Inflammatory macrophage treated with lipopolysaccharide for 1 hour (primary cell): ENCODE results near the gene RGL3.
"Not testable (repeated sequence)": the region's sequence is repeated elsewhere in the genome, so short reads cannot be mapped to it uniquely, and the experiment has no call there.

Source experiments
- DNase-seq, 2 donors: peaks; one replicate each; pipeline ENCODE4 v3.0.0-alpha.2; 2020 to 2022

Gene RGL3

DNA sequence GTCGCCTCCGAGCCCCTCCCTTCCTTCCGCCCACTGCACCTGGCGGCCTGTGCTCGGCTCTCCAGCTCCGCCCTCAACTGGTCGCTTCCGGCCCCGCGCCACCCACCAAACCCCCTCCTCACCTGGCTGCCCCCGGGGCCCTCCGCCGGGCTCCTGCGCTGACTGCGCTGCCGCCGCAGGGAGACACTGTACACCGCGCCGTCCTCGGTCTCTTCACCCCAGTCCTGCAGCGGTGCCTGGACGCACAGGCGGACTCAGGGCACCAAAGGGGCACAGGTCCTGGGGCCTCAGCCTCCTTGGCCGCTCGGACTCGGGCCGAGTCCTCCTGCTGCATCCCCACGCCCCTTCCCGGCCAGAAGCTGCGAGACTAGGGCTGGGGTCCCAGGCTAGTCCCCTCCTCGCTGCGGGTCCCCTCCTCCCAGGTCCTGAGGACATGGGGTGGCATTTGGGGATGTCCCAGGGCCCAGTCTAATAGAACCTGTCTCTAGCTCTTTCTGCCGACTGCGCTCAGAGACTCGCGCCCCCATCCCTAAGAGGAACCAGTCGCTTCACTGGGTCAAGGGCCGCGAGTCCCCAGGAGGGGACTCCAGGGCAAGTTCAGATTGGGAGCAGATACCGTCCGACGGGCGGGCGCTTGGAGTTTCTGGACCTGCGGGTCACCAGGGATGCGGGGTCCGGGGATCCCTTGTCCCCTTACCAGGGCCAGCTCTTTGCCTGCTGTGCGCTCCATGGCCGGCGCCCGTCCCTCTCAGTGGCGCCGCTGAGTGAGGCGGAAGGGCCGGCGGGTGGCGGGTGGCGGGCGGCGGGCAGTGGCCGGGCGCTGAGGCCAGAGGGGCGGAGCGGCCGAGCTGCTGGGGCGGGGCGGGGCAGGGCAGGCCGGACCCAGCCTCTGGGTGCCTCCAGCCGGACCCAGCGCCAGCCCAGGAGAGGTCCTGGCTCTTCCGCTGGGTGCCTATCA is at the start of gene RGL3:
TSS of gene RGL3 (minus strand) at position 766 of the 958 bp plus-strand sequence. CDS start at position 730, 36 bp downstream.
- peak in 1 of 2 donors; percentile 16 for DNase-seq

DNA sequence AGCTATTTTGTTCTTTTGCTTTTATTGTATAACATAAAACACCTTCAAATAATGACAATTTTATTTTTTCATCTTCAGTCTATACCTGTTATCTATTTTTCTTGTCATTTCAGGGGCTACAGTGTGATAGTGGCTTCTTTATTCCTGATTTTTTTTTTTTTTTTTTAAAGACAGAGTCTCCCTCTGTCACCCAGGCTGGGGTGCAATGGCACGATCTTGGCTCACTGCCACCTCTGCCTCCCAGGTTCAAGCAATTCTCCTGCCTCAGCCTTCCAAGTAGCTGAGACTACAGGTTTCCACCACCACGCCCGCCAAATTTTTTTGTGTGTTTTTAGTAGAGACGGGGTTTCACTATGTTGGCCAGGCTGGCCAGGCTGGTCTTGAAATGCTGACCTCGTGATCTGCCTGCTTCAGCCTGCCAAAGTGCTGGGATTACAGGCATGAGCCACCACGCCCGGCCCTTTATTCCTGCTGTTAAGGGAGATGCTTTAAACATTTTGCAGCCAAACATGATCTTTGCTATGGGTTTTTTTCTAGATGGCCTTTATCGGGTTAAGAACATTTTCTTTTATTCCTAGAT is 49.2 kb upstream of the RGL3 start:
- DNase-seq: not testable (repeated sequence)

DNA sequence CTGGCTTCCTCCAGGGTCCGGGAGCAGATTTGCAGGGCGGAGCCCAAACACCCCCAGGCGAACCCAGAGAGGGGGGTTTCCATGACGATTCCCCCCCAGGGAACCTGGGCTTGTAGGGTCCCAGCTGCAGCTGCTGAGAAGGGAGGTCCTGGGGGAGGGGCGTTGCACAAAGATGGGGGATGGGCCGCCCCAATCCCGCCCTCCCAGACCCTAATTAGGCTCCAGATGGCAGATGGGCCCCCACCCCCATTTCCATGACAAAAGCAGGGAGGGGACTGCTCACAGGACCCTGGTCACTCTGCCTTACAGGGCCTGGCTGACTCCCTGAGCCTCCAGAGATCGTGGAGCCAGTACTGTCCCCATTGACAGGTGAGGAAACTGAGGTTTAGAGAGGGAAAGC is 46.5 kb upstream of the RGL3 start:
- DNase-seq: no peak

DNA sequence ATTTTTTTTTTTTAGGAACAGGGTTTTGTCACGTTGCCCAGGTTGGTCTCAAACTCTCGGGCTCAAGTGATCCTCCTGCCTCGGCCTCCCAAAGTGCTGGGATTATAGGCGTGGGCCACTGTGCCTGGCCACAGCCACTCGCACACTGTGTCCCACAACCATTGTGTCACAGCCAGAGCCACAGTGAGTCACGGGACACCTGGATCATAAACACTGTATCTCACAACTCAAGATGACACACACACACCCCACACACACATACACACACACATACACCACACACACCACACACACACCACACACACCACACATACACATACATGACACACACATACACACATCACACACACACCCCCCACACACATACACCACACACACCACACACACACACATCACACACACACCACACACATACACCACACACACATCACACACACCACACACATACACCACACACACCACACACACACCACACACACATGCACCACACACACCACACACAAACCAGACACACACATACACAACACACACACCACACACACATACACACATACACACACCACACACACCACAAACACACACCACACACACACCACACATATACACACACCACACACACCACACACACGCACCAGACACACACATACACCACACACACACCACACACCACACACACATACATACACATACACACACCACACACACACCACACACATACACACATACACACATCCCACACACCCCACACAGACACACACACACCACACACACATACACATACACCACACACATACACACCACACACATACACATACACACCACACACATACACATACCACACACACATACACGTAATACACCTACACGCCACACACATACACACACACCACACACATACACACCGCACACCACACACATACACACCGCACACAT is 45.5 kb upstream of the RGL3 start:
- no peak for DNase-seq

DNA sequence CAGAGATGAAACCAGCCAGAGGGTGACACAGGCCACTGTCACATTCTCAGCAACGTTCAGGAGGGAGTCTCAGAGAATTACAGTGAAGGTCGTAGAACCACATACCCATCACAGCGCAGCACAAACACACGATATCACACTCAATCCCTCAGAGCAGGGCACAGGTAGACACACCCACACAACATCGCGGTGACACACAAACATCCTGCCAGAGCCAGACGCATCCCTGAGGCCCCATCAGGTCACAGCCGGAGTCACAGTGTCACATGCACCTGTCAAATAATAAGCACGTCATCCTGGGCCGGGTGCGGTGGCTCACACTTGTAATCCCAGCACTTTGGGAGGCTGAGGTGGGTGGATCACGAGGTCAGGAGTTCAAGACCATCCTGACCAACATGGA is 44.3 kb upstream of the RGL3 start:
- DNase-seq: no peak

GRCh38 chr19:11461453-11461852 is 42.3 kb upstream of the RGL3 start:
- DNase-seq: no peak

DNA sequence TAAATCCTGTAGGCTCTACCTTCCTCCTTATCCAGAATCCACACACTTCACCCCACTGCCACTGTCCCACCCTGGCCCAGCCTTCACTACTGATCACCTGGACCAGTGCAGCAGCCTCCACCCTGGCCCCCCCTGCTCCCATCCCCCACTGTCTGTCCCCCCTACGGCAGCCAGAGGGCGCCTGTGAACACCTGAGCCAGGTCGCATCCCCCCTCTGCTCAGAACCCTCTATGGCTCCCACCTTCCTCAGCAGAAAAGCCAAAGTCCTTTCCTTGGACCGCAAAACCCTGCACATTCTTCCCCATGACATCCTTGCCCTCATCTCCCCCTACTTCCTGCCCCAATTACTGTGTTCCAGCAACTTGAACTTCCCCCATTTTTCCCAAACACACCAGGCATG is 41.1 kb upstream of the RGL3 start:
- DNase-seq: no peak

- DNase-seq: not testable (repeated sequence)
Observed at GRCh38 chr19:11458912-11459311, 39.8 kb upstream of the RGL3 start.

GRCh38 chr19:11458236-11458900 is 39.3 kb upstream of the RGL3 start:
- DNase-seq: no peak

- no peak for DNase-seq
Observed at GRCh38 chr19:11457831-11458230, 38.7 kb upstream of the RGL3 start.

GRCh38 chr19:11457115-11457514 is 38.0 kb upstream of the RGL3 start:
- DNase-seq: no peak

GRCh38 chr19:11456659-11457058 is 37.5 kb upstream of the RGL3 start:
- DNase-seq: no peak

DNA sequence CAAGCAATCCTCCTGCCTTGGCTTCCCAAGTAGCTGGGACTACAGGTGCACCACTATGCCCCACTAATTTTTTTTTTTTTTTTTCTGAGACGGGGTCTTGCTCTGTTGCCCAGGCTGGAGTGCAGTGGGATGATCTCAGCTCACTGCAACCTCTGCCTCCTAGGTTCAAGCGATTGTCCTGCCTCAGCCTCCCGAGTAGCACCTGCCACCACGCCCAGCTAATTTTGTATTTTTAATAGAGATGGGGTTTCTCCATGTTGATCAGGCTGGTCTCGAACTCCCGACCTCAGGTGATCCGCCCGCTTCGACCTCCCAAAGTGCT is 36.1 kb upstream of the RGL3 start:
- not testable (repeated sequence) for DNase-seq

DNA sequence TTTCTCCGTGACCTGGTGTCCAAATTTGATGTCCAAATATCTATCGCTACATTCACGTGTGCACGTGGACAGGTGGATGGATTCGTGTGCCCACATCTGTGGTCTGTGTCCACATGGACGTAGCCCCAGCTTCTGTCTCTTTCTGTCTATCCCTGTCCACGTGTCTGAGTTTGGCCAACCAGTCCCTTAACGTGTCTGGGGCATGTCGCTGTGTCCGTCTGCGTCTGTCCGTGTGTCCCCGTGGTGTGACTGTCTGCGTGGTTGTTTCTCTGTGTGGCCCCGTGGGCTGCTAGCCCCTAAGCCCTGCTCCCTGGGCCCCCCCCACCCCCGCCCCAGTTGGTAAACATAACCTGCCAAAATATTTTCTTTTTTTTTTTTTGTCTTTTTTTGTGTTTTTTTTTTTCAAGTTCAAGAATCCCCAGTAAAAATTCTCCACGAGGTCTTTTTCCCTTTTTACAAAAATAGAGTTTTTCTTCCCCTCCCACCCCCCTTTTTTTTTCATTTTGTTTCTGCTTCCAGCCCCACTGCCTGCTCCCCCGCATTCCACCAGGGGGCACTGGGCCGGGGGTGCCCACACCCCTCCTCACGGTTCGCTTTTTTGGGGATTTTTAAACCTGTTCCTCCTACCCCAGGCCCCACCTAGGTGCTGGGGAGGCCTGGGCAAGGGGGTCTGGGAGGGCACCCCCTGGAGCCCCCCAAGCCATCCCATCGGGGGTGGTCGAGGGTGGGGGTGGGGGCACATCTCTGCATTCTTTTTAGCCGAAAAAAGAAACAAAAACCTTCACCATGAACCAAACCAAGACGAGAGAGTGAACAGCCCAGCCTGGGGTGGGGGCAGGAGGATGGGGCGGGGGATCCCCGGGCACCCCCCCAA is 34.6 kb upstream of the RGL3 start:
- no peak for DNase-seq

DNA sequence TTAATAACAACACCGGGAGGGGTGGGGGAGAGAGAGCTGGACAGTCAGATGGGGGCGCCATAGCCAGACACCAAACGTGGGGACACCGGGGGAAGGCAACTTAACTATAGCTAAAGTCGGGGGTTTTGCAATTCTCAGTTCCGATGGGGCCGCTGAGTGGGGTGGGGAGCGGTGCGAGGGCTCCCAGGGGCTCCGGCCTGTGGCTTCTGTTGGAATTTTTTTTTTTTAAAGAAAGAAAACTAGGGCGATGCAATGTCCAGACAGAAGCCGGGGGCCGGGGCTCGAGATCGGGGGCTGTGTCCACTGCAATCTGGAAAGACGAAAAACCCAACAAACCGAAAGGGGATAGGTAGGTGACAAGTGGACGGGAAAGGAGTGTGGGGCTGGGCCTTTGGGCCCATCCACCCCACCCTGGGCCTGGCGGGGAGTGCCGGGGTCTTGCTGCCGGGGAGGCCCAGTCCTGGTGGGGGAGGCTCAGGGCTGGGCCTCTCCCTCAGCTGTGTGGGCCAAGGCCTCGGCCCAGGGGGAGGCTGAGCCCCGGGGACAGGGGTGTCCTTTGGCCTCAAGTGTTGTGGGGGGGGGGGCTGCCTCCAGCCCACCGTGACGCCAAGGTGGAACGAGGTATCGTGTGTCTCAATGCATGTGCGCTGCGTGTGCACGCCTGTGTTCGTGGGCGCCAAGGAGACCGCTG is 33.7 kb upstream of the RGL3 start:
- DNase-seq: no peak

DNA sequence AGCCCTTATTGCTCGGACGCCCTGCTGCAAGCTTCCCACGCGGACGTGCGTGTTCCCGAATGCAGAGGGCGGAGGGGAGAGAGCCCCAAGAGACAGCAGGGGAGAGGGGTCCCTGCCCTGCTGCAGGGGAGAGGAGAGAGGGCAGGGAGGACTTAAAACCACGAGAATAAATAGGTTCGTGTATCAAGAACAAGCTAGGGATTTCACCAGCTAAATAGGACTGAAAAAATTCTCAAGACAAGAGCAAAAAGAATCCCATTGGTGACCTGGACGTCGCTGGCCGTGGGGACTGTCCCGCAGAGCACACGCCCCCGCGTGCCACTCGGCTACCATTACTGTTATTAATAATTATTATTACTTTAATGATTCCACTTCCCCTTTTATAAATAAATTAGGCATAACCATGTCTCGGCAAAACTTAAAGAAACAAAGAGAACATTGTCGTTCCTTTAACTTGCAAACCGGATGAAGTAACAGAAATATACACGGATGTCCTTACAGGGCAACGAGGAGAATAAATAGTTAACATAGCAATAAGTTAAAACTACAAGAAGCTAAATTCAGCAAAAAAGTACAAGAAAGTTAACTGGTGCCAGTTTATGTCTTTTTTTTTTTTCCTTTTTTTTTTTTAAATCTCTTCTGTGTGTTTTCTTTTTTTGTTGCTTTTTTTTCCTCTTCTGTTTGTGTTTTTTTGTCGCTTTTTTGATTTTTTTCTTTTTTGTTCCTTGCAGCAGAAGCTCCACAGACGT is 32.9 kb upstream of the RGL3 start:
- no peak for DNase-seq

DNA sequence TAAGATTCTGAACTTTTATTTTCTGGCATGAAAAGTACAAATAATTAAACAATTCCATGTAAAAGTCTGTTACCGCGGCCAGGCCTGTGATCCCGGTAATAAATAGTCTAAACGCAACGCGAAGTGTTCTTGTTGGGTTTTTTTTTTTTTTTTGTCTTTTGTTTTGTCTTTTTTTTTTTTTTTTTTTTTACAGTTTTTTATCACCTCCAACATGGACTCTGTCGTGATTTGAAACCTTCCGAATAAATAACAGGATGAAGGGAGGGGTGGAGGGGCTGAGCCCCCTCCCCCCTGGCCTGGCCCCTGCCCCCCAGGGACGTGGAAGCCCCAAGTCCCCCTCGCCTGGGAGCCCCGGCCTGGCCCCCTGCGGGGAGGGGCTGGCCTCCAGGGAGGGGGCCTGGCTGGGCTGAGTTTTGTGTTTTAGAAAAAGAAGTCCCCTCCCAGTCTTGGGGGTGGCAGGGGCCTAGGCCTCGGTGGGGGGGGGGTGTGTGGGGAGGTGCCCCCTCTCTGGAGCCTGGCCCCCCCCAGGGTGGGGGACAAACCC is 32.3 kb upstream of the RGL3 start:
- no peak for DNase-seq

- DNase-seq: no peak
Observed at GRCh38 chr19:11450570-11451326, 31.6 kb upstream of the RGL3 start.

- no peak for DNase-seq
Observed at GRCh38 chr19:11448923-11449554, 29.9 kb upstream of the RGL3 start.
